ENCODE data around the gene ZSCAN21.

ZSCAN21 gene

GRCh38 chr7:100101016-100101862 lies 51.7 kb downstream of the ZSCAN21 start, which contains the start of the genes AP4M1 and MCM7:
Gene AP4M1, plus strand, starts transcription at chr7:100101643. Its CDS starts 72 bp downstream, at chr7:100101715.
Gene MCM7, minus strand, starts transcription at chr7:100101397. Its CDS starts 103 bp downstream, at chr7:100101294.
- DNase-seq = peak; percentile 99

- DNase-seq = no peak
Observed at GRCh38 chr7:100102950-100103840, 53.6 kb downstream of the ZSCAN21 start.

GRCh38 chr7:100105534-100105933 lies 56.0 kb downstream of the ZSCAN21 start:
- no peak for DNase-seq

- DNase-seq = no peak
Observed at GRCh38 chr7:100106633-100107032, 57.1 kb downstream of the ZSCAN21 start.

- no peak for DNase-seq
Observed at GRCh38 chr7:100107125-100107737, 57.7 kb downstream of the ZSCAN21 start.

- DNase-seq = no peak
Observed at GRCh38 chr7:100107890-100108289, 58.3 kb downstream of the ZSCAN21 start.

GRCh38 chr7:100109521-100110163 lies 60.1 kb downstream of the ZSCAN21 start:
- DNase-seq = no peak

GRCh38 chr7:100111156-100111555 lies 61.6 kb downstream of the ZSCAN21 start:
- no peak for DNase-seq

GRCh38 chr7:100111914-100112313 lies 62.3 kb downstream of the ZSCAN21 start:
- DNase-seq = no peak
